NCI-H2081 (cell line): ENCODE data around the gene DAPK2.
"Not testable (repeated sequence)": the region's sequence is repeated elsewhere in the genome, so short reads cannot be mapped to it uniquely, and the experiment has no call there.

ENCODE experiments used
- DNase-seq, 2 experiments: peaks; one replicate each; lab custom pipeline; 2025; lab: John Stamatoyannopoulos, UW

DAPK2 gene

DNA sequence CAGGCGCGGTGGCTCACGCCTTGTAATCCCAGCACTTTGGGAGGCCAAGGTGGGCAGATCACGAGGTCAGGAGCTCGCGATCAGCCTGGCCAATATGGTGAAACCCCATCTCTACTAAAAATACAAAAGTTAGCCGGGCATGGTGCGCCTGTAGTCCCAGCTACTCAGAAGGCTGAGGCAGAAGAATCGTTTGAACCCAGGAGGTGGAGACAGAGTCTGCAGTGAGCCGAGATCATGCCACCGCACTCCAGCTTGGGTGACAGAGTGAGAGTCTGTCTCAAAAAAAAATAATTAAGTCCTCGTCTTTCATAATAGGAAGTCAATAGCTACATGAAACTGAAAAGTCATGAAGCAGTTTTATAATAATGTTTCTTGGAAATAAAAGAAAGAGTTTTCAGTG, 7.4 kb upstream of the DAPK2 start:
- not testable (repeated sequence) for DNase-seq

- no peak for DNase-seq
Measured at GRCh38 chr15:64052925-64053491, 6.7 kb upstream of the DAPK2 start.

- no peak for DNase-seq
Measured at GRCh38 chr15:64051407-64052259, 5.3 kb upstream of the DAPK2 start.

- DNase-seq = no peak
Measured at GRCh38 chr15:64051093-64051402, 4.8 kb upstream of the DAPK2 start.

DNA sequence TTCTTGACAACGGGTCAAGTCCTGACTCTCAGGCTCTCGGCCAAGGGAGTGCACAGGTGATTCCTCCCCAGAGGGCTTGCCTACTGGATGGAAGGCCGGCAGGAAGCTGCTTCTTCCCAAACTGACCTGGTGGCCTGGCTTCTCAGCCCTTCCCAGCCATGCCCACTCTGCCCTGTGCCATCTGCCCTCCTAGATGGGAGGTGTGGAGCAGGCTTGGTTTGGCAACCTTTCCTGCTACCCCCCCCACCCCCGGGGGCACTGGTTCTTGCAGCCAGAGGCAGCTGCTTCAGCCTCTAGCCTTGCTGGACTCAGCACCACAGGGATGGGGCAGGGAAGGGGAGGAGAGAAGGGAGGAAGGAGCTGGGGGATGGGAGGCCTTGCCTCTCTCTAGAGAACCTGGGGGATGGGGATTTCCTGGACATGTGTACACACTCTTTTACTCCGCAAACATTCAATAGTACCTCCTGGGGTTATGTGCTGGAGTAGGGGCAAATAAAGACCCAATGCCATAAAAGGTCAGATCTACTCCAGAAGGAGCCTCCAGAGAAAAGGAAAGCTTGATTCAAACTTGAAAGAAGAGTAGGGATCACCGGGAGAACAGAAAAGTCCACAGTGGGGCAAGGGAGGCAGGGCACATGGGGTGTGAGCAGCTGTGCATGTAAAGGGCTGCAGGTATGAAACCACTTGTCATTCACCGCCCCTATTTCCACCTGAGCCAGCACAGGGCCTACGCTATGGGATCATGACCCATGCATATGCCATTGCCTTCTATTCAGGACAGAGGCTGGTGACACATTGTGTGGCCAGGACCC, 4.2 kb upstream of the DAPK2 start:
- peak; percentile 44 to 68 for DNase-seq

DNA sequence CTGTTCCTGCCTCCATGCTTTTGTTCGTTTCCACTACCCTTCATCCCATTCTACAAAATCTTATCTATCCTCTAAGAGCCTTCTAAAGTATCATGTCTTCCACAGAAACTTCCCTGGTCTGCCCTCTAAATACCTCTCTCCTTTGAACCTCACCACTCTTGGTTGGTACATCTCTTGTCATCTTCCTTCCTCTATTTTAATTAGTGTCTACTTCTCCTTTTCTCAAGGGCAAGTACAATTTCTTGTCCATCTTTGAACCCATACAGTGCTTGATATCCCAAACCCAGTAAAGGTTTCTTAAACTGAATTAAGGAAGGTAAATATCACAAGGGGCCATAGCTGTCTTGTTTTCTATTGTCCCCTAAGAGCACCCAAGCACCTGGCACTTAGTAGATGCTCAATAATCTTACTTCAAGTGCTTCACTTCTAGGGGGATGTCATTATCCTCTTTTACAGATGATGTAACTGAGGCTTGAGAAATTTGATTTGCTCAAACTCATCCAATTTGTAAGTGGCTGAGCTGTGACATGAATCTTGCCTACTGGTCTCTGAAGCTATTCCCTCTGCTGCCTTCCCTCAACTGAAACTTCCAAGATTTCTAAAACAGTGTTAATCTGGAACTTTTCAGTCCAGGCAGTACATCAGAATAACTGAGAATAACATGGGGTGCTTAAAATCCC, 2.6 kb upstream of the DAPK2 start:
- no peak for DNase-seq

GRCh38 chr15:64045774-64046420, 388 bp downstream of the DAPK2 start:
- no peak for DNase-seq

DNA sequence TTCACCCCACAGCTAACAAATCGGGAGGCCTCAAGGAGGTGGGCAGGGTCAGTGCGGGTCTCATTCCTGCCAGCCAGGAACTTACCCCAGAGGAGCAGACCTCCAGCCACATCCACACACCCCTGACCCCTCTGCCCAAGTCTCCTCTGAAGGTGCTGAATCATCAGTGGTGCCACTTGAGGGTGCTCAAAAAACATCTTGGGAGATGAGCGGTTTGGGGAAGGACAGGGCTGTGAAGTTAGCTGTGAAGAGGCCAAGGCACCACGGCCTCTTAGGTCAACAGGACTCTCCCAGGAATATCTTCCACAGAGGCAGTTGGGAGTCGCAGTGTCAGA, 1.2 kb downstream of the DAPK2 start:
- no peak for DNase-seq

DNA sequence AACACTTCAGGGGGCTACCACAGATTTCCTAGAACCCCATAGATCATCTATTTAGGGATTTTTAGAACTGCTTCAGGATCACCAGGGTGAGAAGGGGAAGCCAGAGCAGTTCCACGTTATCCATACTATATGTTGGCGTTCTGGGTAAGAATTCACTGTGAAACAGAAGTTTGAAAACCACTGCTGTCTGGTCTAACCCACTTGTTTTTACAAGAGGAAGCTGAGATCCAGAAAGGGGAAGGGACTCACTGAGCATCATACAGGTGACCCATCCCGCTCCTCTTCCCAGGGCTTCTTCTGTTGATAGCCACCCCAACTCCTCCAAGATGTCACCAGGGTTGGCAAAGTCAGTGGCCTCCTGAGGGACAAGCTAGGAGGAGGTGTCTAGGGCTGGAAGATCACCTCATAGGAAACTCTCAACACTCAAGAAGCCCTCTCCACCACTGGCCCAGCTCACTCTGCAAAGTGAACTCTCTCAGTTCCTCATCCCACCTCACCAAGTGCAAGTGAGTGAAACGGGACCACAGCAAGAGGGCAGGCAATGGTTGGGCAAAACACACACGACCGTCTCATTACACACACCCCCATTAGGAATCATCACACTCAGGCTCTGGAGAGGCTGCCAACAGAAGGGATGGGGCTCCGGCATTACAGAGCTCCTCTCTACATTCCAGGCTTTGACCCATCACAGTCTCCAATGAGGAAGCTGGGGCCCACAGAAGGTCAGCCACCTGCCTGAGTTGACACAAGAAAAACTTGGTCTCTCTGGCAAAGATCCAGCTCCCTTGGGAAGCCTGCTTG, 1.8 kb downstream of the DAPK2 start:
- no peak for DNase-seq

- DNase-seq = no peak
Measured at GRCh38 chr15:64038878-64039610, 7.2 kb downstream of the DAPK2 start.

DNA sequence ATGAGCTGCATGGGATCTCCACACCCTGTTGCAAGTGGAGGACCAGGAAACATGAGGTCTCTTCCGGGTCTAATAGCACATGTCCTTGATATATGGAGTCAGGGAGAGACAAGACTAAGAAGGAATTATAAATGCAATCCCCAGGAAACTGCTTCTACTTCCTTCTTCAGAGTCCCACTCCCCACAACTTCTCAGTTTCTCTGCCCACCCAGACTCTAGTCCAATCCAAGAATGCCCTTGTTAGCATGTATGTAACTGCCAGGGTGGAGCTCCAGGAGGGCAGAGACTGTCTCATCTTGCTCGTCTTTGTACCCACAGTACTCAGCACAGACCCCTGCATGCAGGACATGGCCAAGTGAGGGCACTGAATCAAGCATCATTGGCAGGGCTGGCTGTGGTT, 8.3 kb downstream of the DAPK2 start:
- no peak for DNase-seq

- no peak for DNase-seq
Measured at GRCh38 chr15:64037116-64037515, 9.2 kb downstream of the DAPK2 start.

GRCh38 chr15:64035525-64035924, 10.8 kb downstream of the DAPK2 start:
- no peak for DNase-seq

GRCh38 chr15:64034519-64034918, 11.8 kb downstream of the DAPK2 start:
- DNase-seq = no peak

- DNase-seq = no peak
Measured at GRCh38 chr15:64032329-64032728, 14.0 kb downstream of the DAPK2 start.

DNA sequence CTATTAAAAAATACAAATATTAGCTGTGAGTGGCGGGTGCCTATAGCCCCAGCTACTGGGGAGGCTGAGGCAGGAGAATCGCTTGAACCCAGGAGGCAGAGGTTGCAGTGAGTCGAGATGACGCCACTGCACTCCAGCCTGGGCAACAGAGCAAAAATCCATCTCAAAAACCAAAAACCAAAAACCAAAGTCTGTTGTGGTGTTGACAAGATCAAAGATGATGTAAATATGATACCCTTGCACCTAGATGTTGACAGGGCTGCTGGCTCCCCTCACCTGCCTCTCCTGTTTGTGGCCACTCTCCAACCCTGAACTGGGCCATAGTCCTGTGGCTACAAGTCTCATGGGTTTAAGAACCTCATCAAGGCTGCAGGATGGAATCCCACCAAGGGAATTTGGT, 16.2 kb downstream of the DAPK2 start:
- DNase-seq = no peak

DNA sequence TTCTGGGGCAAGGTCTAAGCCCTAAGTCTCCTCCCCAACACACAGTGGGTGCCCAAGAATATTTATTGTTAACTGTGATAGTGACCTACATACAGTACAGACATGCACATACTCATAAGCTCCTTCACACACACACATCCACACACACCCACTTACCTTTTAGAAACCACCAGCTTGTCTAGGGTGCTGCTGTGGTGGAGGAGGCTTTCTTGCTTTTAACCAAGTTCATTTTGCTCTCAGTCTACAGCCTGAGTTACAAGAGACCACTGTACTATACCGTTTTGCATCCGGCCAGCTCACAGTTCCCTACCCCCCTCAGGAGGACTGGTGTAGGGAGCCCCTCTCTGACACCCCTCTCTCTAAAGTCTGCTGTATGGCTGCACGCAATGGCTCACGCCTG, 16.7 kb downstream of the DAPK2 start:
- no peak for DNase-seq

- DNase-seq = peak; percentile 7 to 16
Measured at GRCh38 chr15:64029110-64029509, 17.2 kb downstream of the DAPK2 start.

- no peak for DNase-seq
Measured at GRCh38 chr15:64026591-64026990, 19.7 kb downstream of the DAPK2 start.

DNA sequence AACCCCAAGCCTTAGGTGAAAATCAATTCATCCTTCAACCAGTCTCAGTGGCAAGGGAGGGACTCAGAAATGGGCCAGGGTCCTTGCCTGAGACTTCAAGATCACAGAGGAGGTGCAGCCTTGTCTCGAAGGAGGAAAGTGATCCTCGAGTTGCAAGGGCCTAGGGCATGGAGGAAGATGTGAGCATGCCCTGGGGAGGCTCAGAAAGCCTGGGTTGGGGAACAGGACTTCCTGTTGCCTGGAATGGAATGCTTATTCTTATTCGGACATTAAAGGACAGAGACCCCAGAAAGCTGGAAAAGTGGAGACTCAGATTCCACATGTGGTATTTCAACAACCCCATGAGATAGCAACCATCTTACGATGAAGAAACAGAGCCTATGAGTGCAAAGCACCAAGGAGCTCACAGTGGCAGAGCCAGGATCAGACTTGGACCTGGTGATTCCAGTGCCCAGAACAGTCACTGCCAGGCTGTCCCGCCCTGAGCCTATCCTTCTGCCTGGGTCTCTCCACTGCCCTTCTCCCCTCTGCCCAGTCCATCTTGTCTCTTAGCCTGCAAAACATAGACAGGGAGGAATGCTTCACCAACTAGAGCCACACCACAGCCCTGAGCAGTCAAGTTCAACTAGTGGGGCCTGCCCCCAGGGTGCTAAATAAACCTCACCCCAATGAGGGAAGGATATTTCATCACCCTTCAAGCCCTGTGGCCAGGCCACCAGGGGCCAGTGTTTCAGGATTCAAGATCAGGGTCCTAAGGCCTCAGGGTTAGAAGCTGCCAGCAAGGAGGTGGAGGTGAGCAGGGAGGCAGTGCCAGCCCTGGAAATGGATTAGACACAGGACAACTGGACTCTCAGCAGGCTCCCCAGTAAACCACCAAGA, 21.9 kb downstream of the DAPK2 start:
- DNase-seq = no peak
